Fibroblast of mammary gland (primary cell): Measurements from ENCODE around the gene CREB3.

Experiments
- DNase-seq: peaks from one replicate; pipeline ENCODE4 v3.0.0-alpha.2; 2010; ENCODE audit warnings: low read depth
- H3K4me3 ChIP-seq: 2 replicates; pipeline ENCODE4 v1.5.1; 2011; ENCODE audit warnings: low read depth, mild to moderate bottlenecking, low read length, moderate library complexity; ENCODE audit not compliant: control insufficient read depth
- CTCF ChIP-seq: conservative IDR thresholded peaks from 2 replicates; pipeline ENCODE4 v1.5.1; 2011; ENCODE audit warnings: low read depth, low read length, inconsistent platforms; ENCODE audit not compliant: control insufficient read depth, insufficient read depth

Gene CREB3

GRCh38 chr9:35726931-35727330 is 5.5 kb upstream of the CREB3 start:
- peak overlapping the region; percentile 98 for H3K4me3 ChIP-seq
- TF ChIP-seq CTCF: no peak
- peak; percentile 30 for DNase-seq

GRCh38 chr9:35727676-35728040 is 4.8 kb upstream of the CREB3 start:
- peak overlapping the region; percentile 98 for H3K4me3 ChIP-seq
- TF ChIP-seq CTCF: no peak
- DNase-seq: no peak

GRCh38 chr9:35728041-35728971 is 4.2 kb upstream of the CREB3 start:
- H3K4me3 ChIP-seq: peak overlapping the region; percentile 98
- TF ChIP-seq CTCF: no peak
- DNase-seq: peak; percentile 90

- H3K4me3 ChIP-seq: peak overlapping the region; percentile 98
- no peak for TF ChIP-seq CTCF
- DNase-seq: no peak
Measured at GRCh38 chr9:35729101-35729500, 3.4 kb upstream of the CREB3 start.

GRCh38 chr9:35729700-35730485 is 2.6 kb upstream of the CREB3 start:
- DNase-seq: peak; percentile 92
- TF ChIP-seq CTCF: peak; percentile 75
- peak overlapping the region; percentile 98 for H3K4me3 ChIP-seq

GRCh38 chr9:35730486-35730854 is 2.0 kb upstream of the CREB3 start:
- H3K4me3 ChIP-seq: peak overlapping the region; percentile 98
- no peak for DNase-seq
- no peak for TF ChIP-seq CTCF
